HG02678 (cell line): Measurements from ENCODE around the gene SPRED3.

Experiments used
- ATAC-seq: cut with Tn5 transposase; IDR thresholded peaks from one replicate; pipeline ENCODE4 v1.9.1; 2021; ENCODE audit warnings: mild to moderate bottlenecking, moderate library complexity; ENCODE audit not compliant: unreplicated experiment

The SPRED3 gene

GRCh38 chr19:38371081-38371480 lies 17.4 kb upstream of the SPRED3 start:
- ATAC-seq: no peak

DNA sequence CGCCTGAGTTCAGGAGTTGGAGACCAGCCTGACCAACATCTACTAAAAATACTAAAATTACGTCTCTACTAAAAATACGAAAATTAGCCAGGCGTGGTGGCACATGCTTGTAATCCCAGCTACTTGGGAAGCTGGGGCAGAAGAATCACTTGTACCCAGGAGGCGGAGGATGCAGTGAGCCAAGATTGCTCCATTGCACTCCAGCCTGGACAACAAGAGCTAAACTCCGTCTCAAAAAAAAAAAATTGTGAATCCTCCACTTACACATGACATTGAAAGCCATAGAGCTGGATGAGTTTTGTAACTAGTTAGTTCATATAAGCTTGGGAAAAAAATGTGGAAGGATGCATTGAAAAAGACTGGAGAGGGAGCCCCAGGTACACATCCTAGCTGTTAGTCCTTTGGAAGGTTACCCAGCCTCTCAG lies 14.6 kb upstream of the SPRED3 start:
- no peak for ATAC-seq

- ATAC-seq: peak; percentile 97
These were observed 14.0 kb upstream of the SPRED3 start, which contains the start of gene PSMD8 for GRCh38 chr19:38374332-38375097. Gene PSMD8 (plus strand): TSS chr19:38374571. CDS start chr19:38374602, 31 bp downstream.

DNA sequence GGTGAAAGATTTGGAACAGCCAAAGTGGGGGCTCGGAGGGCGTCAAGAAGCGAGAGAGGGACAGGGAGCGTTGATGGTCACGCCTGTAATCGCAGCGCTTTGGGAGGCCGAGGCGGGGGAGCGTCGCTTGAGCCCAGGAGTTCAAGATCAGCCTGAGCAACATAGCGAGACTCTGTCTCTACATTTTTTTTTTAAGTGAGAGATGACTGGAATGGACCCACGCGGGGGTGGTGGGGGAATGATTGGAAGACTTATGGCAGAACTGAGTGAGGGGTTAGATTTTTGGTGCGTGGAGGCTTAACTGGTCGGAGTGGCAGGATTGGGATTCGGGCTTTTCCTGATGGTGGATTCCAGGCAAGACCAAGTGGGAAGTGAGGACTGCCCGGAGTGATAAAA lies 13.4 kb upstream of the SPRED3 start:
- ATAC-seq: no peak

- no peak for ATAC-seq
These were observed 12.7 kb upstream of the SPRED3 start for GRCh38 chr19:38375748-38376147.

DNA sequence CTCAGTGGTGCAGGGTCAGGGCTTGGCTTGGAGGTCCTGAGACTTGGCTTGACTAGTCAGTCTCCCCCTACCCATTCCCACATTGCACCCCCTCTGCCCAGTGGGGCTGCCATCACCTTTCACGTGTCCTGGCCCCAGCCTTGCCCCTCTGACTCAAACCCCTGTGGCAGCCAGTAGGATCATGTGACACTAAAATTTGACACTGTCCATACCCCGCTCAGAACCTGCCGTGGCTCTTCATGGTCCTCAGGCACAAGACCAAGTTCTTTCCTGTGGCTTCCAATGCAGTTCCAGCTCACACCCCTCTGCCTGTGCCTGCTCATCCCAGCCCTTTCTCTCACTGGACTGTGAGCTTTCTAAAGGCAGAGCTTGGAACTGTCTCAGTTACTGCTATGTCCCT lies 11.9 kb upstream of the SPRED3 start:
- ATAC-seq: no peak

GRCh38 chr19:38377052-38377451 lies 11.4 kb upstream of the SPRED3 start:
- no peak for ATAC-seq

- ATAC-seq: no peak
These were observed 9.6 kb upstream of the SPRED3 start for GRCh38 chr19:38378866-38379265.

- no peak for ATAC-seq
These were observed 7.4 kb upstream of the SPRED3 start for GRCh38 chr19:38381138-38381537.

DNA sequence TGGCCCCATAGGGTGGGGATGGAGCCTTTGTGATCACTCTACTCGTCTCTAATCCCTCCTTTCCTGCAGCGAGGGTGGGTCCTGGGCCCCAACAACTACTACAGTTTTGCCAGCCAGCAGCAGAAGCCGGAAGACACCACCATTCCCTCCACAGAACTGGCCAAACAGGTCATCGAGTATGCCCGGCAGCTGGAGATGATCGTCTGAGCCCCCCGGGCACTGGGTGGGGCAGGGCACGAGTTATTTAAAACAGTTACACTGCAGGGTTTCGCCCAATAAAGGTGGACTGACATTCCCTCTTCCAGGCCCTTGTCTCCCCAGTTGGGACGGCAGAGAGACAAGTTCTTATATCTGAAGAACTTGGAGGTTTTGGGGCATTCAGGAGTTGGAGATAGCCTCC lies 5.3 kb upstream of the SPRED3 start:
- no peak for ATAC-seq

DNA sequence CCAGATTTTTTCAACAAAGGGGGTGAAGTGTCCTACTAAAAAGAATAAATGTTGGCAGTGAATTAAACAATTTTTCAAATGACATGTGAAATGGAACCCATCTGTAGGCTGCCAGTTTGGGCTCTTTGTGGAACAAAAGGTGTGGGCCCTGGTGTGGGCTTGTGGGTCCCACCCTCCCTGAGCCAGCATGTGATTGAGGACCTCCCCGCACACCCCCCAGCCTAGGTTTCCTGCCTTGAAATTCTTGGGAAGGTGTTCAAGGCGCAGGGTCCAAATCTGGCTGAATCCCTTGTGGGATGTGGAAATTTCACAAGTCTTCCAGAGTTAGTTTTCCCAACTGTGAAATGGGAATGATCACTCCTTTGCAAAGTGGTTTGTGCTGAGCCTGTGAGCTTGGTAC lies 4.8 kb upstream of the SPRED3 start:
- ATAC-seq: no peak

- no peak for ATAC-seq
These were observed 4.1 kb upstream of the SPRED3 start for GRCh38 chr19:38384209-38385027.

GRCh38 chr19:38385057-38385803 lies 3.3 kb upstream of the SPRED3 start:
- ATAC-seq: no peak

GRCh38 chr19:38385804-38386257 lies 2.7 kb upstream of the SPRED3 start:
- no peak for ATAC-seq

GRCh38 chr19:38386300-38386970 lies 2.1 kb upstream of the SPRED3 start:
- no peak for ATAC-seq

DNA sequence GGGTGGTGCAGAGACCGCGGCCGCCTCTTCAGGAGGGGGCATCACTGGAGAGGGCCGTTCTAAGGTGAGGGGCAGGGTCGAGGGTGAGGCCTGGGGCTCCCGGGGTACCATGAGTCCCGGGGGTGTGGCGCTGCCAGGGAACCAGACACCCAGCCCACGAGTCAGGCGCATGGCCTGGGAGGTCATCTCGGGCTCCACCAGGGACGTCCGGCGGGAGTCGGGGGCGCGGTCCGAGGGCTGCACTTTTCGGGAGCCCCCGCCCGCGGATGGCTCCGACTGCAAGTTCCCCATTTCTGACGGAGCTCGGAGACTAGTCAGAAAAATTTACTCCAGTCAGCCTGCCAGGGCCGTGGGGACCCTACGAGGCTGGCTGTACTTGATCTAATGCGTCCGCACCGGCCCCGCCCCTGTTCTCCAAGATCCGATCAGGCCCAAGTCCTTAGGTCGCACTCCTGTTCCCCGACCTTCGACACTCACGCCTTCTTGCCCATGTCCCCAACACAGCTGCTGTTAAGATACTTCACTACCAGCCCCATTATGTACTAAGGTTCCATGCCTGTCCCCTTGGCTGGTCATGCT lies 1.4 kb upstream of the SPRED3 start:
- ATAC-seq: no peak

DNA sequence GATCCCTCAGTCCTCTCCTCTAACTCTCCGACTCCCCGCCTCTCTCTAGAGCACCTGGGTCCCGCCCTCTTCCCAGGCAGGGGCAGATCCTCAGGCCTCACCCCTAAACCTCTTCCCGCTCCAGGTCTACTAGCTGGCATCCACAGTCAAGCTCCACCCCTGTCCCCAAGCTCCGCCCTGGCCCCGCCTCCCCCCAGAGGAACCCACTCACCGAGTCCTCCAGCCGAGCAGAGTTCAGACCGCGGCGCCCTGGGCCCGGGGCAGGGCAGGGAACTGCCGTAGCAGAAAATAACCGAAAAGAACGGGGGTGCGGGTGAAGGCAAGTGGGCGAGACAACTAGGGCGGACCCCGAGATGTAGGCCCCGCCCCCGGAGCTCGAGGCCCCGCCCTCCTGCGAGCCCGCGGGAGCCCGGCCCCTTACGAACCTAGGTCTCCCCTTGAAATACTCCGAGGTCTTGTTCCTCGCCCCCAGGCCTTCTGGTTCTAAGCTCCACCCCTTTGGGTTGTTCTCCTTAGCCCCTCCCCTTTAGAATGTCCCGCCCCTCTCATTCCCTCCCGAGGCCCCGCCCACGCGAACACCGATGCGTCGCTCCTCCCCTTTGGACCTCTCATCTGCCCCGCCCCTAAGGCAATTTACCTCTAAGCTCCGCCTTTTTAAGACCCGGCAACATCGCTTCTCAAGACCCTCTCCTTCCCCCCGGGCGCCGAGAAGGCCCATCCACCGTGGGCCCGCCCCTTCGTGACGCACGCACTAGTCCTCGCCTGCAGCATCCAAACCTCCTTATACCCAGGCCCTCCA lies 748 bp upstream of the SPRED3 start, which contains the start of gene GGN:
TSS of gene GGN (minus strand) at position 485 of the 799 bp plus-strand sequence. CDS start 773 bp downstream, outside the sequence.
- peak; percentile 40 for ATAC-seq

DNA sequence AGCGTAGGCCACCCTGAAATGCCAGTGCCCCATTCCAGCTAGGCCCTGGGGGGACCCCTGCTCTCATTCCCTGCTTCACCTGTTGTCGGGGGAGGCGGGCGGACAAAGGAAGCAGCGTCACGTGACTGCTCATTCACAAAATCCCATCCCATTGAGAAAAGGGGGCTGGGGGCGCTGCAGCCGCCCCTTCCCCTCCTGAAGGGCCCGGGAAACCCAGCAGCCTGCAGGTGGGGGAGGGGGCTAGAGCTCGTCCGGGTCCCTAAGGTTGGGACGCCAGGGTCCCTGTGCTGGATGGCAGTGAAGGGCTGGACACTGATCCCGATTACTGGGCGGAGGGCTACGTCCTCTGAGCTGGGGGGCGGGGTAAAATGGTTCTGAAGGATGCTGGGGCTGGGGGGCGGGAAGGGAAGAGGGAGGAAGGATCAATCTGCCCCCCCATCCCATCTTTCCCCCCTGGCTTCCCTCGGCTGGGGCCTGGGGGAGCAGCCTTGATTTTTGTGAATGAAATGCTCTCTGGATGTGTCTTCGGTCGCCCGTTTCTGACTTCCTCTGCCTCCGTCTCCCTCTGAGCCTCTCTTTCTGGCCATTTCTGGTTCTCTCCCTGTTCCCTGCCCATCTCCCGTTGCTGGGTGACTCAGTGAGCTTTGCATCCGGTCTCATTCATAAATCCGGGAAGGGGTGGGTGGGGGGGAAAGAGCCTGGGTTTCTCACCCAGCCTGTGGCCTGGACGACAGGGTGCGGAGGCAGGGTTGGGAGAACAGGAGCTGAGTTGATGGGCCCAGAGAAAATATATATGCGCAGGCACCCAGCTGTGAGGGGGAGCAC lies 816 bp downstream of the SPRED3 start:
- ATAC-seq: no peak
